AG20443 (cell line): ENCODE measurements around the gene BTG3.

Experiments
- DNase-seq: peaks from one replicate; pipeline ENCODE4 v3.0.0; 2012; ENCODE audit warnings: low spot score, mixed read lengths

BTG3 gene

GRCh38 chr21:17585875-17586450 is 26.7 kb downstream of the BTG3 start:
- peak; percentile 44 for DNase-seq

- DNase-seq, result no peak
Observed at GRCh38 chr21:17583898-17584297, 28.8 kb downstream of the BTG3 start.

- no peak for DNase-seq
Observed at GRCh38 chr21:17580319-17580718, 32.4 kb downstream of the BTG3 start.

- DNase-seq, result no peak
Observed at GRCh38 chr21:17578876-17579275, 33.8 kb downstream of the BTG3 start.

- DNase-seq, result no peak
Observed at GRCh38 chr21:17578162-17578561, 34.5 kb downstream of the BTG3 start.

GRCh38 chr21:17577701-17578100 is 35.0 kb downstream of the BTG3 start:
- DNase-seq, result no peak

GRCh38 chr21:17576080-17576835 is 36.4 kb downstream of the BTG3 start:
- no peak for DNase-seq

GRCh38 chr21:17575076-17575475 is 37.6 kb downstream of the BTG3 start:
- DNase-seq, result no peak

DNA sequence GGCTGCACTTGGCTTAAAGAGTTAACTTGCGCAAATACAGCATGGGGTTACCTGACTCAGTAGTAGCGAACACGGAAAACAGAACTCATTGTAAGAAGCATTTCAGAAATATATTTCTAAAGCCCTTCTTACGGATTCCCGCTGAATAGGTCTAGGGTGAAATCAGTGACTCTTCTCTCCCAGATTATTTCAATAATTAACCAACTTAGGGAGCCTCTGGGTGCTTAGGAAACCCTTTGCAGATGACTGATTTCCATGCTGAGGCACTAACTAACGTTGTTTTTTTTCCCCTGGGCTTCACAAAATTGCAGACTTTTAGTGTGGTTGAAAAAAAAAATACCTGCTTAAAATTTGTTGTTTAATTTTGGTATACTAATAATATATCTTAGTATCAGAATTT is 40.3 kb downstream of the BTG3 start:
- no peak for DNase-seq

GRCh38 chr21:17570786-17571185 is 41.9 kb downstream of the BTG3 start:
- DNase-seq, result no peak

- DNase-seq, result no peak
Observed at GRCh38 chr21:17560377-17561025, 52.2 kb downstream of the BTG3 start.

DNA sequence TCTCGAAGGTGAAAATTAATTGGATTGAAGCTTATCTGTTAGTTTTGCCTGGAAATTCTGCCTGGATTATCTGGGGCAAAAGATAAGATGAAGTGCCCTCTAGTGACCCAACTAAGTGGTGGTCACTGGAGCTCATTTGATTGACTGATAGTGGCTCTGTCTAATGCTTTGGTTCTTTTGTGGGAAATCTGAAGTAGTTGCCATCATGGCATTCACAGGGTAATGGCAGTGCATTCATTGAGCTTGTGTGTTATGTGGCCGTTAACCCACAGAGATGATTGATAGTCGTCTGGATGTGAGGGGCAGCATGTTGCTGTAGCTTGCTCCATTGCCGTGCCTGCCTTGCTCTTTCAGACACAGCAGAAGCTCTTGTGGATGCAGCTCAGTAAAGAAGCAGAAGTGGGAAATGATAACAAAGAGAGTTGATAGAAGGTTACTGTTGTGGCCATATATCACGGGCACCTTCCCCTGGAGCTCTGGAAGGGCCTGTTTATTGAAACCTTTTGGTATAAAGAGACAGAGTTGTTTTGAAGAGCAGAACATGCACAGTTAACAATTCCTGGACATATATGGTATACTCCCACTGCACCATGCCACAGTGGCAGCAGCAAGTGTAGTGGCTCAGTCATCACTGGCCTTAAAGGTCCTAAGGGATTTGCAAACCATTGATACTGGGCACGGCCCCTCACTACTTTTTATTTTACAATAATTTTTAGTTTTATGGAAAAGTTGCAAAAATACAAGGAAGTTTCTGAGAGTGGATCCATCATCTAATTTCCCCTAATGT is 57.8 kb downstream of the BTG3 start:
- DNase-seq, result peak; percentile 30

DNA sequence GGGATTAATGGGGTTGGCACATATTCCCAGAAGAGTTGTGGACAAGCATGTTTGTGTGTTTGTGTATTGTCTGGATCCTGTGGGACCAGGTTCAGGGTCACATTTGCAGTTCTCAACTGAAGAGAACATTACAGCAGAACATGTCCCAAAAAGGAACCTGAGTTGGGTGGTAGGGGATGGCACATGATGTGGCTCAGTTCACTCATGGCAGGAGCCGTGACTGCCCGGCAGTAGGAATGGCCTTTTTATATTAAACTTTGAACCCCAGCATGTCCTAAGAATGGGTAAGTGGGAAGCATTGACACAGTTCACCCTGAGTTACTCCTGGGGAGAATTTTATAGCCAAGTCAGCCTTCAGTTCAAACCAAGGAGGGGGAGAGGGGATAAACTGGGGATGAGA is 58.6 kb downstream of the BTG3 start:
- DNase-seq, result no peak

DNA sequence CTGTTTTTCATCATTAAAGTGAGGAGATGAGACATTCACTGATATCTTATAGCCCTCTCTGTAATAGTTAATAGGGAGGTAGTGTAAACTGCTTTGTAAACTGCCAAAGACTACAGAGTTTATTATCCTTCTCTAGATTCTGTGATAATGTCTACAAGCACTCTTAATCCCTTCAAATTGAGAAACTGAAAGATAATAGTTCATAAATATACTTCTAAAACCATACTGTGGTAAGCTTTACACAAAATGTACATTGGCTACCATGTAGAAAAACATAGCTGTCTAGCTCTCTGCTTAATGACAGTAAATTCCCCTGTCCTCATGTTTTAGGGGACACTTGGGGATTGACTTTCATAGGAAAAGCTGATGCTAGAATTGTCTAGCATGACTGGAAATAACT is 60.3 kb downstream of the BTG3 start:
- no peak for DNase-seq

DNA sequence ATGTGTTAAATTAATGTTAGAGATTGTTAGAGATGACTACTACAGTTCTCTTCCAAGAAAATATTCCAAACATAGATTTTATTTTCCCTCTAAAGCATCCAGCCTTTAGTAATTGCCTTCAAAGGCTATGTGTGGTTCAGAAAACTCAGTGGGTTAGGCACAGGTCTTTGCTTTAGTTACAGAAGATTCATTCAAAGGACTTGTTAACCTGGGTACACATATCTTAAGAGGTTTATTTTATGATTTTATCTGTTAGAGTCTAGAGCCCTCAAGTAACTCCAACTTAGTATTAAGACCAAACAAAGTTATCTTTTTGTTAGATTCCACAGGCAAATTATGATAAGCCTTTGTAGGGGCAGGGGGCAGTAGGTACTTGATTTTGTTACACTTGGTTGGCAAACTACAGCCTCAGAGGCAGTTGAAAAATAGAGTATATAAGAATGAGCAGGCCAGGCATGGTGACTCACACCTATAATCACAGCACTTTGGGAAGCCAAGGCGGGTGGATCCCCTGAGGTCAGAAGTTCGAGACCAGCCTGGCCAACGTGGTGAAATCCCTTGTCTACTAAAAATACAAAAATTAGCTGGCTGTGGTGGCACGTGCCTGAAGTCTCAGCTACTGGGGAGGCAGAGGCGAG is 61.9 kb downstream of the BTG3 start:
- DNase-seq, result no peak

- DNase-seq, result no peak
Observed at GRCh38 chr21:17548262-17548661, 64.4 kb downstream of the BTG3 start.

DNA sequence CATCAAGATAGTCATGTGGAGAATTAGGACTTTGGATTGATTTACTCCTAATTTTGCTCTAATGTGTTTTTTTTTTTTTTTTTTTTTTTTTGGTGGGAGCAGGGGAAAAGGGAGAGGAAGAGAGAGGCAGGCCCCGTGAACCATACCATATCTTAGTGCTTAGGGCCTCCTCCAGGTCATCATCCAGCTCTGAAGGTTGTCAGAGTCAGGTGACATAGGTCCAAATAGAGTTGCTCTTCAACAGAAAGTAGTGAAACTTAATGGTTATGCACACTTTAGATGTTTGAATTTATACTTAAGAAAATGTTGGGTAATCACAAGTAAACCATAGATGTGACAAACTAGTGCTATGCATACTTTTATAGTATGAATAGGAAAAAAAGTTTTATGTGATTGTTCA is 67.7 kb downstream of the BTG3 start:
- no peak for DNase-seq
